Caco-2 (cell line): ENCODE measurements around the gene ARAP2. TPM values are rescaled to one million over a fixed set of nuclear protein-coding genes. Genes with fewer than 3 reads are reported as not detected.
A peak's percentile ranks its signal among the peaks of the same experiment; 100 is the strongest.

Source experiments
- BruUV-seq: library from RNA; stranded (reverse); fragments of 400-500 nt; replicated peaks from 2 replicates; lab custom pipeline; 2021; lab: Mats Ljungman, UMichigan
- CTCF ChIA-PET: fragments of 300-600 bp; sonication (Branson Sonifier 250); formaldehyde crosslinking; loops from one replicate; lab custom pipeline; 2022; ENCODE audit warnings: antibody characterized with exemption; lab: Charles Lee
- POLR2A ChIA-PET: fragments of 300-600 bp; sonication (Branson Sonifier 250); formaldehyde crosslinking; loops from one replicate; lab custom pipeline; 2022; ENCODE audit warnings: antibody characterized with exemption; lab: Charles Lee
- DNase-seq, 2 experiments: peaks; one replicate each; pipeline versions ENCODE4 v3.0.0 to v3.0.0-alpha.2; 2020 to 2022
- H3K27me3 ChIP-seq: replicated peaks from 2 replicates; pipeline ENCODE4 v1.6.0; 2011; ENCODE audit warnings: low read length; ENCODE audit not compliant: control insufficient read depth, insufficient read depth
- H3K36me3 ChIP-seq: 2 replicates; pipeline ENCODE4 v1.5.1; 2011; ENCODE audit warnings: low read length; ENCODE audit not compliant: control insufficient read depth, insufficient read depth
- H3K4me1 ChIP-seq: fragments of 250-450 bp; sonication (Bioruptor Pico); 2 replicates; pipeline ENCODE4 v1.5.1; 2020; ENCODE audit warnings: mild to moderate bottlenecking
- H3K4me3 ChIP-seq: 2 replicates; pipeline ENCODE4 v1.5.1; 2011; ENCODE audit warnings: low read depth, mild to moderate bottlenecking, control low read depth, low read length
- H3K9me3 ChIP-seq: fragments of 250-450 bp; sonication (Bioruptor Pico); 2 replicates; pipeline ENCODE4 v1.5.1; 2020; ENCODE audit warnings: mild to moderate bottlenecking, moderate library complexity
- H3K27ac Mint-ChIP-seq: one replicate; pipeline ENCODE4 v1.8.0; 2022; ENCODE audit warnings: mixed read lengths; ENCODE audit not compliant: unreplicated experiment
- H3K27me3 Mint-ChIP-seq: one replicate; pipeline ENCODE4 v1.8.0; 2022; ENCODE audit warnings: mixed read lengths; ENCODE audit not compliant: insufficient read depth, unreplicated experiment
- H3K36me3 Mint-ChIP-seq: one replicate; pipeline ENCODE4 v1.8.0; 2022; ENCODE audit warnings: mild to moderate bottlenecking, mixed read lengths; ENCODE audit not compliant: insufficient read depth, unreplicated experiment
- H3K4me1 Mint-ChIP-seq: one replicate; pipeline ENCODE4 v1.8.0; 2022; ENCODE audit warnings: low read depth, mixed read lengths; ENCODE audit not compliant: unreplicated experiment
- H3K4me3 Mint-ChIP-seq: one replicate; pipeline ENCODE4 v1.8.0; 2022; ENCODE audit warnings: mild to moderate bottlenecking, moderate library complexity, mixed read lengths; ENCODE audit not compliant: unreplicated experiment
- H3K9me3 Mint-ChIP-seq: one replicate; pipeline ENCODE4 v1.8.0; 2022; ENCODE audit warnings: mixed read lengths; ENCODE audit not compliant: unreplicated experiment
- intact Hi-C: fragments of 100-400 bp; cut with micrococcal nuclease; formaldehyde crosslinking; loops from one replicate; pipeline ENCODE4 v1.10.0; 2022; ENCODE audit not compliant: unreplicated experiment
- total RNA-seq: library from RNA; stranded (reverse); gene quantifications from 2 replicates; pipeline ENCODE4 v1.2.3, GENCODE V29; 2022
- TF ChIP-seq, protein P1 (sequence below), 2 experiments: fragments of 200-600 bp in 1 of 2; IDR thresholded peaks; 1 replicate in 1 of 2; 2 replicates in 1 of 2; pipeline versions ENCODE4 v1.5.1 to v1.8.0; 2011 to 2022; ENCODE audit warnings: antibody characterized with exemption in 1 of 2, control low read depth in 1 of 2, inconsistent platforms in 1 of 2, low read depth in 1 of 2, low read length in 1 of 2, mild to moderate bottlenecking in 1 of 2, moderate library complexity in 1 of 2; ENCODE audit not compliant: insufficient read depth in 1 of 2, severe bottlenecking in 1 of 2, unreplicated experiment in 1 of 2

ARAP2 gene
- total RNA-seq, 1 experiment from 2014 or later = 3.9 TPM

- H3K36me3 Mint-ChIP-seq = peaks cover 6% of the 10 kb centered on the region
- Histone ChIP-seq H3K36me3 (no peaks in the 10 kb centered on the region), H3K4me1 (peaks cover 10% of the 10 kb centered on the region; the same call in 1 of the 2 replicates), H3K4me3 (no peak overlapping the region), H3K9me3 (no peaks in the 10 kb centered on the region), H3K27me3 (no peaks in the 10 kb centered on the region)
- H3K27me3 Mint-ChIP-seq = no peaks in the 10 kb centered on the region
- H3K9me3 Mint-ChIP-seq = no peaks in the 10 kb centered on the region
- no TSS peak for BruUV-seq
- CTCF ChIA-PET = no interaction called here
- no peak overlapping the region for H3K4me3 Mint-ChIP-seq
- intact Hi-C loops = no loop called here
- H3K27ac Mint-ChIP-seq = no peak overlapping the region
- H3K4me1 Mint-ChIP-seq = peaks cover 8% of the 10 kb centered on the region
- TF ChIP-seq, protein P1, sequence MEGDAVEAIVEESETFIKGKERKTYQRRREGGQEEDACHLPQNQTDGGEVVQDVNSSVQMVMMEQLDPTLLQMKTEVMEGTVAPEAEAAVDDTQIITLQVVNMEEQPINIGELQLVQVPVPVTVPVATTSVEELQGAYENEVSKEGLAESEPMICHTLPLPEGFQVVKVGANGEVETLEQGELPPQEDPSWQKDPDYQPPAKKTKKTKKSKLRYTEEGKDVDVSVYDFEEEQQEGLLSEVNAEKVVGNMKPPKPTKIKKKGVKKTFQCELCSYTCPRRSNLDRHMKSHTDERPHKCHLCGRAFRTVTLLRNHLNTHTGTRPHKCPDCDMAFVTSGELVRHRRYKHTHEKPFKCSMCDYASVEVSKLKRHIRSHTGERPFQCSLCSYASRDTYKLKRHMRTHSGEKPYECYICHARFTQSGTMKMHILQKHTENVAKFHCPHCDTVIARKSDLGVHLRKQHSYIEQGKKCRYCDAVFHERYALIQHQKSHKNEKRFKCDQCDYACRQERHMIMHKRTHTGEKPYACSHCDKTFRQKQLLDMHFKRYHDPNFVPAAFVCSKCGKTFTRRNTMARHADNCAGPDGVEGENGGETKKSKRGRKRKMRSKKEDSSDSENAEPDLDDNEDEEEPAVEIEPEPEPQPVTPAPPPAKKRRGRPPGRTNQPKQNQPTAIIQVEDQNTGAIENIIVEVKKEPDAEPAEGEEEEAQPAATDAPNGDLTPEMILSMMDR (IDR thresholded peaks at IDR 0.05; ENCODE audit: insufficient read depth in 1 of 2, low read depth in 1 of 2, low read length in 1 of 2, severe bottlenecking in 1 of 2, unreplicated experiment in 1 of 2) = no peak
- DNase-seq = no peak
- POLR2A ChIA-PET = no interaction called here
Measured at GRCh38 chr4:36237366-36238313, 6.7 kb downstream of the ARAP2 start.

DNA sequence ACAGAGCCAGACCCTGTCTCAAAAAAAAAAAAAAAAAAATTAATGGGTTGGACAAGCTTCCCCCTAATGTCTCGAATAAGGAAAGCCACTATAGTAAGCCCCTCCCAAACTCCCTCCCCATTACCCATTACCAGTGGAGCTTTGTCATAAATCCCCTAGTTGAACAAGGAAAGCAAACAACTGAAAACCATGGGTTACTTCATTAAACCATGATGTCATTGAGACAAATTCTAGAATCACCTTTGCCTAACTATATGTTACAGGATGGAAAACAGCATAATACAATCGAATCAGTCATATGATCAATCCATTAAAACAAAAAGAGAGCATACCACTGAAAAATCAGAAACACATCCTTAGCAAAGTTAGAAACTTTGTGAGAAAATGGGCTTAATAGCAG lies 8.2 kb downstream of the ARAP2 start:
- CTCF ChIA-PET = no interaction called here
- Mint-ChIP-seq H3K4me1 (peaks cover 8% of the 10 kb centered on the region), H3K9me3 (no peaks in the 10 kb centered on the region), H3K4me3 (no peak overlapping the region), H3K27me3 (no peaks in the 10 kb centered on the region), H3K36me3 (peaks cover 6% of the 10 kb centered on the region), H3K27ac (no peak overlapping the region)
- intact Hi-C loops = no loop called here
- H3K36me3 ChIP-seq = no peaks in the 10 kb centered on the region
- H3K4me3 ChIP-seq = no peak overlapping the region
- TF ChIP-seq, protein P1 (IDR thresholded peaks at IDR 0.05; ENCODE audit: insufficient read depth in 1 of 2, low read depth in 1 of 2, low read length in 1 of 2, severe bottlenecking in 1 of 2, unreplicated experiment in 1 of 2) = no peak
- POLR2A ChIA-PET = no interaction called here
- BruUV-seq = no TSS peak
- H3K4me1 ChIP-seq = peaks cover 8% of the 10 kb centered on the region; the same call in 1 of the 2 replicates
- DNase-seq = no peak
- H3K27me3 ChIP-seq = no peaks in the 10 kb centered on the region
- no peaks in the 10 kb centered on the region for H3K9me3 ChIP-seq

GRCh38 chr4:36235306-36235705 lies 9.0 kb downstream of the ARAP2 start:
- no TSS peak for BruUV-seq
- Mint-ChIP-seq H3K9me3 (no peaks in the 10 kb centered on the region), H3K27ac (no peak overlapping the region), H3K4me1 (peaks cover 8% of the 10 kb centered on the region), H3K27me3 (no peaks in the 10 kb centered on the region), H3K36me3 (peaks cover 6% of the 10 kb centered on the region), H3K4me3 (no peak overlapping the region)
- ChIA-PET POLR2A (no interaction called here), CTCF (no interaction called here)
- Histone ChIP-seq H3K4me3 (no peak overlapping the region), H3K36me3 (no peaks in the 10 kb centered on the region), H3K4me1 (peaks cover 8% of the 10 kb centered on the region; the same call in 1 of the 2 replicates), H3K27me3 (no peaks in the 10 kb centered on the region), H3K9me3 (no peaks in the 10 kb centered on the region)
- intact Hi-C loops = loop anchor here (1.0 kb wide), 1 partner anchor 8 kb away; no protein-coding TSS in a partner anchor
- peak; percentile 43 to 67 for DNase-seq
- TF ChIP-seq, protein P1 (IDR thresholded peaks at IDR 0.05; ENCODE audit: insufficient read depth in 1 of 2, low read depth in 1 of 2, low read length in 1 of 2, severe bottlenecking in 1 of 2, unreplicated experiment in 1 of 2) = no peak
